Measurements from ENCODE around the gene MGAT3.

- TF ChIP-seq ARHGAP35 (CRISPR knock-in tag; IDR thresholded peaks at IDR 0.05; ENCODE audit: borderline replicate concordance) = no peak
- TF ChIP-seq PRDM15 (CRISPR knock-in tag; IDR thresholded peaks at IDR 0.05) = no peak
- TF ChIP-seq ZFP91 (CRISPR knock-in tag; IDR thresholded peaks at IDR 0.05; ENCODE audit: borderline replicate concordance) = no peak
- TF ChIP-seq POLR2A (IDR thresholded peaks at IDR 0.05; ENCODE audit: insufficient read depth in 1 of 2, low read depth in 2 of 2, low read length in 2 of 2) = no peak
- no peak for TF ChIP-seq ZNF614 (CRISPR knock-in tag; IDR thresholded peaks at IDR 0.05; ENCODE audit: borderline replicate concordance)
- TF ChIP-seq SNAI1 (CRISPR knock-in tag; IDR thresholded peaks at IDR 0.05; ENCODE audit: borderline replicate concordance) = no peak
- TF ChIP-seq ZNF121 (CRISPR knock-in tag; IDR thresholded peaks at IDR 0.05) = no peak
- no peak for TF ChIP-seq KMT2B (CRISPR knock-in tag; IDR thresholded peaks at IDR 0.05)
- no peak for TF ChIP-seq HIVEP1 (CRISPR knock-in tag; IDR thresholded peaks at IDR 0.05)
- no peak for TF ChIP-seq EP300 (IDR thresholded peaks at IDR 0.05; ENCODE audit: low read depth in 2 of 2, low read length in 2 of 2)
- no peak for TF ChIP-seq EP300 (CRISPR knock-in tag; IDR thresholded peaks at IDR 0.05; ENCODE audit: borderline replicate concordance)
Measured at GRCh38 chr22:39508393-39508792, 51.6 kb downstream of the MGAT3 start.
